Central memory CD4-positive, alpha-beta T cell (primary cell): ENCODE measurements around the gene FASTK.

Source experiments
- DNase-seq: peaks from one replicate; pipeline ENCODE4 v3.0.0; 2022

The FASTK gene

DNA sequence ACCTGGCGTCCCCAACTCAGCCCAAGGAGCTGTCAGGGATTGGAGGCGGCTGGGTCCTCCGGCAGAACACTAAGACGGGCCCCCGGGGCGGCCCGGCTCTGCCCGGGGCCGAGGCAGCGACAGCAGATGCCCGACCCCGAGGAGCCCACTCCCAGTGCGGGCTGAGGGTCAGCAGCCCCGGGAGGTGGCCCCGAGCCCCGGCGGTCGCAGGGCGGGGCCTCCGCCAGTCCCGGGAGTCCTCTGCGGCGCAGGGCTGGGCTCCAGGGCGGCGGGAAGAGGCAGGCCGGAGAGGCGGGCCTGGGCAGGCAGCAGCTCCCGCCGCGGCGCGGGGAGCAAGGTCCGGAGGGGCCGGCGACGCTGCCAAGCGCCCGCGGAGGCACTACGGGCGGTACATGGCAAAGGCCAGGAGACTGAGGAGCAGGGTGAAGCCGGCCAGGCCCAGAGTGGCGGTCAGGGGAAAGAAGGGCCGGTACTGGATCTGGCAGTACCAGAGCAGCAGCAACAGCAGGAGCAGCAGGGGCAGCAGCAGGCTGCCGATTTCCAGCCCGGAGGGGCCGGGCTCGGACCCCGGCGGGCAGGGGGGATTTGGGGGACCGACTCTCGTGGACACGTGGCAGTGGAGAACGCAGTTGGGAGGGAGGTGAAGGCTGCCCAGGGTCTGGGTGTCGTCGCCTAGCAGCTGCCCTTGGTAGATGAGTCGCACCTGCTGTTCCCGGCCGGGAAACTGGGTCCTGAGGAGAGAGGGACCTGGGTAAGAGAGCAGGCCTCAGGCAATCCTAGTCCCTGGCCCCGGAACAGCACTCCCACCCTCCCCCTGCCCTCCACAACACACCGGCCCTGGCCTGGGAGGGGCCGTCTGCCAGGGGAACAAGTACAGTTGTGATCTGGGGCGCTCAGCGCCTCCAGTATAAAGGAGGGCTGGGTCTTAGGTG is 827 bp upstream of the FASTK start:
- no peak for DNase-seq

DNA sequence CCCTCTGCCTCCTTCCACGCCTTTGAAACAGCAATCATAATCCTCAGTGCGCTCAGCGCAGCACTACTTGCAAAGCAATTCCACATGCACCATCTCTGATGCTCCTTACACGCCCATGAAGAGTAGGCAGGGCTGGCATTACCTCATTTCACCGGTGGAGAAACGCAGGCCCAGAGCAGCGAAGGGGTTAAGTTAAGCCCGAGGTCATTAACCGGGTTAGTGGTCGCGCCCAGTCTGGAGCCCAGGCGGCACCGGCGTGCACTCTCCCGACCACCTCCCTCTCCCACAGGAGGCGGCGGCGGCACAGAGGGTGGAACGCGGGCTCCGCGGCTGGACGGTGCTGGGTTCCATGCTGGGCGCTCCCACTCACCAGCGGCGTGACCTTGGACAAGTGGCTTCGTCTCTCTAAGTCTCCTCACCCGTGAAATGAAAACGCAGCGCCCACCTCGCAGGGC is 515 bp downstream of the FASTK start:
- DNase-seq: no peak

DNA sequence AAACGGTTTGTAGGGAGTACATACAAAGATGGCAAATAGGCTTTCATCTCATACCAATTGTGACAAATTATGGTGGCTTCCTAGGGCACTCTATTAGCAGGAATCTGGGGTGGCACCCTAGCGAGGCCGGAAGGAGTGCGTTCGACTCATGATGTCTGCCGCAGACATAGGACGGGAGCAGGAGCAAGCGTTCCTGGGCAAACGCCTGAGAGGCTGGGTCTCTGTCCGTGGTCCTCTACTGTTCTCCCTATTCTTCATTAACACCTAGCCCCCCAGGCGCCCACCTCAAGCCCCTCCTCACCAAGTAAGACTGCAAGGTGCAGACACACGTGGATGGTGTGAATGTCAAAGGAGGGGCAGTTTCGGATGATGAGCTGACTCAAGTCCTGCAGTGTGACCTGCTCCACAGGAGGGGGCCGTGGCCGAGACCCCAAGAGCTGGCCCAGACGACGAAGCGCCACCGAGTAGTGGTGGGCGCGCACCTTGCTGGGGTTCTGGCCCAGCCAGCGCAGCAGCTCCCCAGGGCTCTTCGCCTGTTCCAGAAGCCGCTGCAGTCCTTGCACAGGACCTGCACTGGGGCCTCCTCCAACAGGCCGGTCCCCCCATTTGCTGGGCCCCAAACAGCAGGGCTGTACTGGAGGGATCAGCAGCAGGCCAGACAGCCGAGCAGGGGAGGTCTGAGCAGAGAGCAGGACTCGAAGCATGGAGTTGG is 1.3 kb downstream of the FASTK start:
- no peak for DNase-seq

DNA sequence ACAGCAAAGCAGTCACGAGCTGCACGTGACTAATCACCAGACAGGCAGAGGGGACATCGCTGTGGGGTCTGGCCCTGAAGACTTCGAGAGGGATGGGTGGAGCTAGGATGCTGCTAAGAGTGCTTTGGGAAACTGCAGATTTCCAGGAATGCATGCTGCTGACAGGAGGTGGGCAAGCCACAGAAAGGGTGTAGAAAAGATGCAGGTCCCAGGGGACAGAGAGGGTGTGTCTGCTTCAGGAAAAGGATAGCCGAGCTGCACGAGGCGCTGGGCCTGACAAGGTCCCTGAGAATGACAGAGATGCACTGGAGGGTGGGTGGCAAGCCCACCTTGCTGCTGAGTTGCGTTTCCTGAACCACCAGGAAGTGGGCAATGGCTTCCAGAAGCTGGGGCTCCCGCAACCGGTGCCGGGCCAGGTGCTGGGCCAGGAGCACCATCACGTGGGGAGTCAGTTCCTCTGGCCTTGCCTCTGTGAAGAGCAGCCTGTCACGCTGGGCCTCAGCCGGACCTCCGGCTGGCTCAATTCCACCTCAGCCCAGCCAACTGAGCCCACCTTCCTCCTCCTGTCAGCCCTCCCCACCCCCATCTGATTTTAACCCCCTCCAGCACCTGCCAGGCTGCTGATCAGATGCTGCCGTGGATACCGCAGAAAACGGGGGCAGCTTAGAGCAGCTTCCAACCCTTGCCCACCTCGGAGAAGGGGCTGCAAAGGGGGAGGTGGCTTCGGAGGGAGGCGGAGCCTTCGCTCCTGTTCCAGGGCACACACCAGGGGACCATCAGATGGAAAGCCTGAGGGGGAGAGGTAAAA is 2.2 kb downstream of the FASTK start:
- DNase-seq: no peak

DNA sequence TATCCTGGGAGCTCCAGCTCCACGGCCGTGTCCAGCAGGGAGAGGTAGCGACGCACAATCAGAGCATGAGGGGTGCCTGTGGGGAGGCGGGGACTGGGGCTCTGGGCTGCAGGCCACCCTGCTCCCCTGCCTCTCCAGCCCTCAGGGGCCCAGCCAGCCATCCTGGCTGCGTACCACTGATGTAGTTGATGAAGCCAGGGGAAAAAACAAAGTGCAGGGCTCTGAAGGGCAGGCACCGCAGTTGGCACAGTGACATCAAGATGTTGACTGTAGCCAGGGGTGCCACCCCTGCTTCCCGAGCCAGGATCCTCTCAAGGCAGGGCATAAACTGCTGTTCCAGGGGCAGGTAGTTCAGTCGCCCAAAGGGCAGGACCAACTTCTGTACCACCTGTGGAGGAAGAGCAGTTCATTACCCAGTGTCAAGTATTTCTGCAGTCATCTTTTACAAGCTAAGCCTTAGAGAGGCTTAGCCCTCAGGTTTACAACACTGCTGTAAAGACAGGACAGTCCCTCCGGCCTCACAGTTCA is 2.8 kb downstream of the FASTK start:
- no peak for DNase-seq

DNA sequence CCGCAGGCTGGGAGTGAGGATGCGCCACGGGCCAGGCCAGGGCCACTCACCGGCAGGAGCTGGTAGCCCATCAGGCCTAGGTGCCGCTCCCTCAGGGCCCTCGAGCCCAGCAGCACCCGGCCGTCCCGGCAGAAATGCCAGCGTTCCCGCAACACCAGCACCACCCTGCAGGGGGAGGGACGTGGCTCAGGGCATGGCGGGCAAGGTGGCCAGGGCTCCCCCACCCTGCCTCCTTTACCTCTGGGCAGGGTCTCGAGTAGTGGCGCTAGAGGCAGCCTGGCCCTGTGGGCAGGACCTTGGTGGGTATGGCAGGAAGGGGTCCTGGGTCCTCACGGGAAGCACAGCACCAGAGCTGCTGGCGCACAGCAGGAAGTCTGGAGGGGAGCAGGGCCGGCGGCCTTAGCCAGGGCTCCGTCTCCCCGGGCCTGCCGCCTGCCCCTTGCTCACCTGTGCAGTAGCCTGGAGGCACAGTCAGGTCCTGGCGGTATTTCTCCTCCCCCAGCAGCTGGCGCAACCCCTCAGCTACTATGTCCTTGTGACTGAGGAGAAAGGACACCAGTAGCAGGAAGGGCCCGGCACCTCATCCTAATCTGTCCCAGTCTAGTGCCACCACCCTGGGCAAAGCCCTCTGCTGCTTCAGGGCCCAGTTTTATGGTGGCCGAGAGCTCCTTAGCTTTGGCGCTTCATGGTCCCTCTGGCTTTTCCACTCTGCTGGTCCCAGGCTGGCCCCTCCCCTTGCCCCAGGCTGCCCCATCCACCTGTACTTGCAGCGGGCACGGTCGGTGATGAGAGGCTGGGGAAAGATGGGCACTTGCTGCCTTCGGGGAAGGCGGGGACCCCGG is 3.5 kb downstream of the FASTK start:
- DNase-seq: no peak

DNA sequence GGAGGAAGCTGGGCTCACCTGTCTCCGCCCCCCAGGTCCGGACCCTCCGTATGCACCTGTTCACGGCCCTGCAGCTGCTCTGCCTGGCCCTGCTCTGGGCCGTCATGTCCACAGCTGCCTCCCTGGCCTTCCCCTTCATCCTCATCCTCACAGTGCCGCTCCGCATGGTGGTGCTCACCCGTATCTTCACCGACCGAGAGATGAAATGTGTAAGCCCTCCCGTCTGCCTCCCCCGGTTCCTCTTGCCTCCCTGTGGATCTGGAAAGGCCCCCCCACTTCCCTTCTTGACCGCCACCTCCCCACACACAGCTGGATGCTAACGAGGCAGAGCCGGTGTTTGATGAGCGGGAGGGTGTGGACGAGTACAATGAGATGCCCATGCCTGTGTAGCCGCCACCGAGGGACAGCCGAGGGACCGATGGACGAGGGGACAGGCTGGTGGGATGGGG is 4.6 kb downstream of the FASTK start:
- no peak for DNase-seq

DNA sequence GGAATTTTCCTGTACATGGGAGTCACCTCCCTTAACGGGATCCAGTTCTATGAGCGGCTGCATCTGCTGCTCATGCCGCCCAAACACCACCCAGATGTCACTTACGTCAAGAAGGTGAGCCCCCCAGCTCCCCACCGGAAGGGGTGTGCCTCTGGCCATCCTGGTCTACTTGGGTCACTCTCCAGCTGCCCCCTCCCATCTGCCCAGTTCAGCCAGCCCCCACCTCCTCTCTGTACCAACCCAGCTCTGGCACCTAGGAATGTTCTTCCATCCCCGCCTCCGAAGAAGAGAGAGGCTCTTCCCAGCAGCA is 5.0 kb downstream of the FASTK start:
- DNase-seq: no peak

DNA sequence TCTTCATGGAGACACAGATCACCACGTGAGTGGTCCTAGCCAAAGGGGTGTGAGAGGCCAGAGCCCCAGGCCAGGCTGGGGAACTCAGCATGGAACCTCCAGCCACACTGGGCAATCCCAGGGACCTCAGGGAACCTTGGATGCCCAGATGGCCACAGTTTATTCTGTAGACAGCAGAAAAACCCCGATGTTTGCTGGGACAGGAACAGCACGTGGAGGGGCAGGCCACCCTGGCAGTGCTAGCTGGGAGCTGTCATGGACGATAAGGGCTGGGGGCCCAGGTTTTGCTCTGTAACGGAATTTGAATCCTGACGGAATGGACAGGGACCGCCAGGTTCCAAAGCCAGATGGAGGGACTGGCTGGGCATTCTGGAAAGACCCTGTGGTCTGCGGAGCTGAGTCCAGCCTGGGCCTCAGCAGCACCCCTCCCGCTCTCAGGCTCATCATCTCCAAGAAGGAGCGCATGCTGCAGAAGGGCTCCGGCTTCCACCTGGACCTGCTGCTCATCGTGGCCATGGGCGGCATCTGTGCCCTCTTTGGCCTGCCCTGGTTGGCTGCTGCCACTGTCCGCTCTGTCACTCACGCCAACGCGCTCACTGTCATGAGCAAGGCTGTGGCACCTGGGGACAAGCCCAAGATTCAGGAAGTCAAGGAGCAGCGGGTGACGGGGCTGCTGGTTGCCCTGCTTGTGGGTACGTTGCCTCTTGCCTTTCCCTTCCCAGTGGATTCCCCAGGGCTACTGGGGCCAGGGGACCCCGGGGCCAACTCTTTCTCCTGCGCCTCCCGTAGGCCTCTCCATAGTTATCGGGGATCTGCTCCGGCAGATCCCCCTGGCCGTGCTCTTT is 5.6 kb downstream of the FASTK start:
- no peak for DNase-seq

DNA sequence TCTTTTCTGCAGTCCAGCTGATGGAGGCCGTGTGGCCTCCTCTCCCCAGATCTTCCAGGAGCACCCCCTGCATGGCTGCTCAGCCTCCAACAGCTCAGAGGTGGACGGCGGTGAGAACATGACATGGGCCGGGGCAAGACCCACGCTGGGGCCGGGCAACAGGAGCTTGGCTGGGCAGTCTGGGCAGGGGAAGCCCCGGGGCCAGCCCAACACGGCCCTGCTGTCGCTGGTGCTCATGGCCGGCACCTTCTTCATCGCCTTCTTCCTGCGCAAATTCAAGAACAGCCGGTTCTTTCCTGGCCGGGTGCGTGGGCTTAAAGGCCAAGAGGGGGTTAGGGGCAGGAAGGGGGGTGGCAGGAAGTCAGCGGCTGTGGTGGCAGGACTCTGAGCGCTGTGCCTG is 6.6 kb downstream of the FASTK start:
- DNase-seq: no peak

DNA sequence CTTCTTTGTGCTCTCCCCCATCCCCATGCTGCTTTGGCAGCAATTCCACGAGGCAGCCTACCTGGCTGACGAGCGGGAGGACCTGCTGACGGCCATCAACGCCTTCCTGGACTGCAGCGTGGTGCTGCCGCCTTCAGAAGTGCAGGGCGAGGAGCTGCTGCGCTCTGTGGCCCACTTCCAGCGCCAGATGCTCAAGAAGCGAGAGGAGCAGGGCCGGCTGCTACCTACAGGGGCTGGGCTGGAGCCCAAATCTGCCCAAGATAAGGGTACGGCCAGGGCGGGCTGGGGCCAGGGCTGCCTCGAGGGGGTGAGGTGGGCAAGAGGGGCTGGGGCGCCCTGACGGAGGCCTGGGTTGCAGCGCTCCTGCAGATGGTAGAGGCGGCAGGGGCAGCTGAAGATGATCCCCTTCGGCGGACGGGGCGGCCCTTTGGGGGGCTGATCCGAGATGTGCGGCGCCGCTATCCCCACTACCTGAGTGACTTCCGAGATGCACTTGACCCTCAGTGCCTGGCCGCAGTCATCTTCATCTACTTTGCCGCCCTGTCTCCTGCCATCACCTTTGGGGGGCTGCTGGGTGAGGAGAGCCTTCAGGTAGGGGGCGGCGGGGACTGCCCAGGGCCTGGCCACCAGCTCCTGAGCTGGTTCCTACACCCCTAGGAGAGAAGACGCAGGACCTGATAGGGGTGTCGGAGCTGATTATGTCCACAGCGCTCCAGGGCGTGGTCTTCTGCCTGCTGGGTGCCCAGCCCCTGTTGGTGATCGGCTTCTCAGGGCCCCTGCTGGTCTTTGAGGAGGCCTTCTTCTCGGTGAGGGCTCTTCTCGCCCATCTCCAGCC is 9.4 kb downstream of the FASTK start:
- DNase-seq: no peak

DNA sequence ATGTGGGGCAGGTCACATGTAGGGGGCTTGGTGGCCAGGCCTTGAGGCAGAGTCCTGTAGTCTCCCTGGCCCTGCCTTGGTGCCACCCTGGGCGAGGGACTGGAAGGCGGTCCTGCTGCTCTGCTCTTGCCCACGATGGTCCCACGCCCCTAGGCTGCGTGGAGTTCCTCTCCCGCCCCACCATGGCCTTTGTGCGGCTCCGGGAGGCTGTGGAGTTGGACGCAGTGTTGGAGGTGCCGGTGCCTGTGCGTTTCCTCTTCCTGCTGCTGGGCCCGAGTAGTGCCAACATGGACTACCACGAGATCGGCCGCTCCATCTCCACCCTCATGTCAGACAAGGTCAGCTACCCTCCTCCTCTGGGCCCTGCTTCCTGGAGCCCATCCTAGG is 10.0 kb downstream of the FASTK start:
- DNase-seq: no peak

DNA sequence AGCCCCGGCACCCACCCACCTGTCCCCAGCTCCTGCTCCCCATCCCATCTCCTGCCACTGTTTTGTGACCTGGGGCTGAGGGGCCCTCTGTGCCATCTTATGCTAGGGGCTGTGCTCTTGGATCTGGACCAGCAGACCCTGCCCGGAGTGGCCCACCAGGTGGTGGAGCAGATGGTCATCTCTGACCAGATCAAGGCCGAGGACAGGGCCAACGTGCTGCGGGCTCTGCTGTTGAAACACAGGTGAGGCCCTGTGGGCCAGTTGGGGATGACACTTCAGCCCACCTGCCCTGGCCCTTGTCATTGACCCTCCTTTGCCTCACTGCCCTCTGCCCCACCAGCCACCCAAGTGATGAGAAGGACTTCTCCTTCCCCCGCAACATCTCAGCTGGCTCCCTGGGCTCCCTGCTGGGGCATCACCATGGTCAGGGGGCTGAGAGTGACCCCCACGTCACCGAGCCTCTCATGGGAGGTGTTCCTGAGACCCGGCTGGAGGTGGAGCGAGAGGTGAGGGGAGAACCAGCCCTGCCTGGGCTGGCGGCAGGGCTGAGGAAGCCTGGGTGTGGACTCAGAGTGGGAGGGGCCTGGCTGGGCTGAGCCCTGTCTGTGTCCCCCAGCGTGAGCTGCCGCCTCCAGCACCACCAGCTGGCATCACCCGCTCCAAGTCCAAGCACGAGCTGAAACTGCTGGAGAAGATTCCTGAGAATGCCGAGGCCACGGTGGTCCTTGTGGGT is 10.6 kb downstream of the FASTK start:
- no peak for DNase-seq

DNA sequence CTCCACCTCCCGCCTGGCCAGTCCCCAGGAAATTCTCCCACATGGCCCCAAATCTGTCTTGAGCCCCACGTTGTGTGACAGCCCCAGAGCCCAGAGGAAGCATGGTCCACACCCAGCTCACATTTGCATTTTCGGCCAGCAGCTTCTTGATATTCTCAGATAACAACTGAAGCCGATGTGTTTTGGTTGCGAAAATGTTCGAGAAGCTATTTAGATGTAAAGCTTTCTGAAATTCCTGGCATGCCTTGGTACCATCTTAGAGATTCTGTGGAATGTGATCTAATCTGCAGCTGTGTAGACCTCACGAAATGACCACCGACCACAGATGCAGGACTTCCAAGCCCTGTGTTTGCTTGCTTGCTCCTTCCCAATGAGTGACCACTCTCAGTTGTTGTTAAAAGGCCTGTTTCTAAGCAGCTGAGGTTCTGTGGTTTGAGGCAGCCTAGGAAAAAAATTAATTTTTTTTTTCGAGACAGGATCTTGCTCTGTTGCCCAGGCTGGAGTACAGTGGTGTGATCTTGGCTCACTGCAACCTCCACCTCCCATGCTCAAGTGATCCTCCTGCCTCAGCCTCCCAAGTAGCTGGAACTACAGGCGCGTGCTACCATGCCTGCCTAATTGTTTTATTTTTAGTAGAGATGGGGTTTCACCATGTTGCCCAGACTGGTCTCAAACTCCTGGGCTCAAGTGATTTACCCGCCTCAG is 12.4 kb downstream of the FASTK start:
- DNase-seq: no peak

DNA sequence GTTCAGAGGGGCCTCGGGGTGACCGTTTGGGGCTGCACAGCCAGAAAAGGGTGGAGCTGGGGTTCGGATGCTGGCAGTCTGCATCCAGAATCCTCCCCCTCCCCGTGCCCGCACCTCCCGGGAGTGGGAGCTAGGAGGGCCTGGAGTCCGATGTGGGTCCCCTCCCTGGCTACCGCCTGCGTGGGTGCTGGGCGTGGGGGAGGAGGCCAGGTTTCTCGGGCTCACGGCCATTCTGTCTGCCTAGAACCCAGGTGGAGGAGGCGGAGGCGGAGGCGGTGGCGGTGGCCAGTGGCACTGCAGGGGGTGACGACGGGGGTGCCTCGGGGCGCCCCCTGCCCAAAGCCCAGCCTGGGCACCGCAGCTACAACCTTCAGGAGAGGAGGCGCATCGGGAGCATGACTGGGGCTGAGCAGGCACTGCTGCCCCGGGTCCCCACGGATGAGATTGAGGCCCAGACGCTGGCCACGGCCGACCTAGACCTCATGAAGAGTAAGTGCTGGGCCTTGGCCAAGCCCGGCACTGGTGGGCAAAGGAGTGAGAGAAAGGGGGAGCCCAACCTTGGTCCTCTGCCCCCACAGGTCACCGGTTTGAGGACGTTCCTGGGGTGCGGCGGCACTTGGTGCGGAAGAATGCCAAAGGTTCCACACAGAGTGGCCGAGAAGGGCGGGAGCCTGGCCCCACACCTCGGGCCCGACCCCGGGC is 14.2 kb downstream of the FASTK start:
- no peak for DNase-seq

DNA sequence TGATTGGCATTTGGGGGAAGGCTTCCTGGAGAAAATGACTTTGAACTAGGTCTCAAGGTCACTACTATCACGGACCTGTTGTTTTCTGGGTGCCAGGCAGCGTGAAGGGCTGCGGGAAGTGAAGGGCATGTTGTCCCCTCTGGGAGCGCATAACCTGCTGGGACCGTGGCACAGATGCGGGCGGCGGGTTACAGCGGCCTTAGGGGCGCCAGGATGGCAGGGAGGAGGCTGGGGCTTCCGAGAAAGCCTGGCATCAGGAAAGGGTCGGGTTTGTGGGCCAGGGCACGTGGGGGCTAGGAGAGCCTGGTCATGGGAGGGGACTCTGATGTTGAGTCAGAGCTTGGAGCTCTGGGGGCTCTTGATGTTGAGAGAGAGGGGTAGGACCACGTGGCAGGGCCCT is 15.1 kb downstream of the FASTK start:
- no peak for DNase-seq

DNA sequence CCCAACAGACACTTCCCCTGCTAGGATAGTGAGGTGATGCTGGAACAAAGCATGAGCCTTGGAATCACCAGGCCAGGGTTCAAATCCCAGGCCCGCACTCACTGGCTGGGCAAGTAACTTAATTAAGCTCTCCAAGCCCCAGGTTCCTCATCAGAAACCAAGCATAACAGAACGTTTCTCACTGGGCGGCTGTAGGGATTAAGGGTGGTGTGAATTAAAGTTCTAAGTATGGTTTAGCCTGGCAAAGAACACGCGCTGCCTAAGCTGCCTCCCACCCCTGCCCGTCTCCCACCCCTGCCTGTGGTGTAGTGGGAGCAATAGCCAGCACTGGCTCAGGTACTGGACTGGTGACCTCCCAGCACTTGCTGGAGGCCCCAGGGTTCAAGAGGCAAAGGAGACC is 15.6 kb downstream of the FASTK start:
- no peak for DNase-seq

DNA sequence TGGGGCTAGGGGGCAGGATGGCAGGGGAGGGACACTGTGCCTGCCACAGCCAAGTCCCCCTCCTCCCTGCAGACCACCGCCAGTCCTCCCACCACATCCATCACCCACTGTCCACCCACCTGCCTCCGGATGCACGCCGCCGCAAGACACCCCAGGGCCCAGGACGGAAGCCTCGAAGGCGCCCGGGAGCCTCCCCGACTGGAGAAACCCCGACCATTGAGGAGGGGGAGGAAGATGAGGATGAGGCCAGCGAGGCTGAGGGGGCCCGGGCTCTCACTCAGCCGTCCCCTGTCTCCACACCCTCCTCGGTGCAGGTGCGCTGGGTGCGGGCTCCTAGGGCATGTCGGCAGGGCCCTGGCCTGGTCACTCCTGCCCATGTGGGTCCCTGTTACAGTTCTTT is 16.2 kb downstream of the FASTK start:
- no peak for DNase-seq
